Stimulated activated CD8-positive, alpha-beta memory T cell treated with anti-CD3 and anti-CD28 coated beads, Interleukin-2, amount 100 ng/mL, for 48 hours (primary cell): Measurements from ENCODE around the gene POLR1G.

ENCODE experiments used
- DNase-seq, 2 donors: peaks; one replicate each; pipeline ENCODE4 v3.0.0-alpha.2; 2020; ENCODE audit warnings: low read depth in 2 of 2

POLR1G gene, protein sequence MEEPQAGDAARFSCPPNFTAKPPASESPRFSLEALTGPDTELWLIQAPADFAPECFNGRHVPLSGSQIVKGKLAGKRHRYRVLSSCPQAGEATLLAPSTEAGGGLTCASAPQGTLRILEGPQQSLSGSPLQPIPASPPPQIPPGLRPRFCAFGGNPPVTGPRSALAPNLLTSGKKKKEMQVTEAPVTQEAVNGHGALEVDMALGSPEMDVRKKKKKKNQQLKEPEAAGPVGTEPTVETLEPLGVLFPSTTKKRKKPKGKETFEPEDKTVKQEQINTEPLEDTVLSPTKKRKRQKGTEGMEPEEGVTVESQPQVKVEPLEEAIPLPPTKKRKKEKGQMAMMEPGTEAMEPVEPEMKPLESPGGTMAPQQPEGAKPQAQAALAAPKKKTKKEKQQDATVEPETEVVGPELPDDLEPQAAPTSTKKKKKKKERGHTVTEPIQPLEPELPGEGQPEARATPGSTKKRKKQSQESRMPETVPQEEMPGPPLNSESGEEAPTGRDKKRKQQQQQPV

DNA sequence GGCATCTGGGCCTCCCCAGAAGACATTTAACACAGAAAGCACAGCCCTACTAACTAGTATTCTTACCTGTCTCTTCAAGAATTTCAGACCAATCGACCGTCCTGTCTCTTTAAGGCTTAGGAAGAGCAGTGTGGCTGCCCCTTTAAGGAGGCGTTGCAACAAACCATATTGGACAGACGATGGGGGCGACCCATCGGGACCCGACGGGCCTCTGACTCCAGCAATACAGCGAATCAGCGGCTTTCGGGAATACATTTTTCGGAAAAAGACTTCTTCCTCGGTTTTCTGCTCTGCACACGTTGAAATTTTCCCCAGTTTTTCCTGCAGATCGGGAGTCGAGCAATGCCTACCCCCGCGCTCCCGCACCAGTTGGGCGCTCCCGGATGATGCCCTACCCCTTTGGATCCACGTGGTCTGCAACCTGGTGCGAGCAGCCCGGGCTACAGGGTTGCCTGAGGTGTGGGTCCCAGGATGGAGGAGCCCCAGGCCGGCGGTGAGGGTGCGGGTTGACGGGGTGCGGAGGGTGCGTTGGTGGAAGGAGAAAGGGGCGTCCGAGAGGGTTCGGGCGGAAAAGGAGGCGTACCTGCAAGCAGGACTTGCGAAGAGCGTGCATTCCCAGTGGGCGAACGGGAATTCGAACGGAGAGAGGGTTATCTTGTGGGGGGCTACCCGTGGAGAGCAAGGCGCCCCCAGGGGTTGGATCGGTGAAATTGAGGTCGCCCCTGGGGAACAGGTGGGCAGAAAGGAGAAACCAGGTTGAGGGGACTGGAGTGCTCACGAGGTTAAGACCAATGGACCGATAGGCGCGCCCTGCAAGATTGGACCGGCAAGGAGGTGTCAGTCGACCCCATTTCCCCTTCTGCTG lies at the start of gene POLR1G:
POLR1G (plus strand) TSS at position 419 of the 865 bp plus-strand sequence; CDS start at position 472, 53 bp downstream.
- peak; percentile 71 to 73 for DNase-seq

DNA sequence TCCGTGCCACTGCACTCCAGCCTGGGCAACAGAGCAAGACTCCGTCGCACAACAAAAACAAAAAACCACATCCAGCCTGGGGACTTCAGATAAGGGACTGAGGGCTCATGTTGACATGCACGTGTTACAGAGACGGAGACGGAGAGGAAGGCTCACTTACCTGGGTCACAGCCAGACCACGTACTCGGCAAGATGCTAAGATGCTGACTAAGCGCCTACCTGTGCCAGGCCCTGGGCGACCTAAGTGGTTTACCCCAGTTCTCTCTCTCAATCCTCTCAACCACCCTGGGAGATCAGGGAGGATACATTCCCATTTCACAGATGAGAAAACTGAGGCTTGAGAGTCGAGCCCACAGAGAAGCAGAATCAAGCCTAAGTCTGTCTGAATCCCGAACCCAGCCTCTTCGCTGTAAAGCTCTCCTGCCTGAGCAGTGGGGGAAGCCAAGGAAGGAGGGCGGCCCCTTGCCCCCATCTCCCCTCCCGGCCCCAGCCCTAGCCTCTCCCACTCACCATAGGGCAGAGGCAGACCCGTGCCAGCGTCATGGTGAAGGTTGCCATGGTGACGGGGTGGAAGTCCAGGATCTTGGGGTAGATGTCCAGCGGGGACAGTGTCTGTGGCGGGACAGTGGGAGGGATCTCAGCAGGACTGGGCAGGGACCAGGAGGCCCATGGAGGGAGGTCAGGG lies 49.5 kb upstream of the POLR1G start:
- DNase-seq: no peak

DNA sequence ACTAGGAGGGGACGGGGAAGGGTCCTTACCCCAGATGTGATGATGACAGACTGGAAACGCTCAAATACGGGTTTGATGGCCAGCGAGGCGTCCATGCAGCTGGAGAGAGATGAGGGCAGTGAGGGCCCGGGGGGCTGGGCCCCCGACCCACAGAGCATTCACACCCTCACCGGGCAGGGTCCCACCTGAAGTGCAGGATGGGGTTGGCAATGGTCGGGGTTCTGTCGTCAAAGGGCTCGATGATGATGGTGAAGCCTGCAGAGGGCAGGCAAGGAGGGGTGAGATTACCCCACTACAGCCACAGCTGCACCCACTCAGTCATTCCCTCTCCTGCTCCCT lies 49.0 kb upstream of the POLR1G start:
- DNase-seq: no peak

DNA sequence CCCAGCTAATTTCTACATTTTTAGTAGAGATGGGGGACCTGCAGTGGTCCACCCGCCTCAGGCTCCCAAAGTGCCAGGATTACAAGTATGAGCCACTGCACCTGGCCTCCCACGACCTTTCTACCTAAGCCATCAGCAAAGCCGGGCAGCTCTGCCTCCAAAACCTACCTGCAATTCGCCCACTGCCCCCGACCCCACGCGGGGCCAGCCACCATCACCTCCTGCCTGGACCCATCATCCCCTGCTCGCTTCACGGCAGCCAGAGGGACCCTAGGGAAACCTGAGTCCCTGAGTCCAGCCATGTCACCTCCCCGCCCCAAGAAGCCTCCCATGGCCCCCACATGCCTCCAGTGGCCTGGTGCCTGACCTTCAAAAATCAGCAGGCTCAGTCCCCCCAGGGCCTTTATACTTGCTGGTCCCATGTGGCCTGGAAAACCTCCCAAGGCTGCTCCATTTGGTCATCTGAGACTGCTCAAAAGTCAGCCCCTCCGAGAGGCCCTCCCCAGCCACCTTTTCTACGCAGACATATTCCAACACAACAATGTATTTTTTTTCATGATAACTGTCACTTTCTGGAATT lies 48.1 kb upstream of the POLR1G start:
- DNase-seq: no peak

DNA sequence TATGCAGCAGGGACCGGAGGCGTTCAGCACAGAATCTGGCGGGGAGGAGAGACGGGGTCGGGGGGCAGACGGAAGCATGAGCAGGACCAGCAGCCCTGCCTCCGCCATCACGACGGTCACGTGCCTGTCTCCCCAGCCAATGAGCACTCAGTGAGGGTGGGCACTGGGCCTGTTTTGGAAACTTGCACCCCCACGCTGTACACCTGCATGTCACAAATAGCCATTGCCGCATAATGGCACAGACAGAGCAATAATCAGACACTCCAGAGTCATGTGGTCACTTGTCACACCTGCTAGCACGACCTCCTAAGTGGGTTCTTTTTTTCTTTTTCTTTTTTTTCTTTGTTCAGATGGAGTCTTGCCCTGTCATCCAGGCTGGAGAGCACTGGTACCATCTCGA lies 44.8 kb upstream of the POLR1G start:
- no peak for DNase-seq

DNA sequence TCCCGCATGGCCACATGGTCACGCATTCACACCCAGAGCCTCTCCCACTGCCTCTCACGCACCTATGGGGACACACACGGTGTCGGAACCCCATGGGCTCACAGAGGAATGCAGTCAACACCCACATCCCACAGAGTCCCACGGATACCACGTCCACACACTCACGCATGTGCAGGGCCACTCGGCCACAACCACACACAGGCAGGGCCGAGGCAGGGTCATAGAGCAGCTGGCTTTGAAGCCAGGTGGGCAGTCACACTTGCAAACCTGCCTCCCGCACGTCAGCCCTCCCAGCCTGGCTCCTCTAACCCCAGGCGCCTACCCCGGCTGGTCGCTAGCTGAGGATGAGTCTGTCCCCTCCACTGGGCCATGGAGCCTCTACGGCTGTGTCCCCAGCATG lies 44.2 kb upstream of the POLR1G start:
- no peak for DNase-seq

DNA sequence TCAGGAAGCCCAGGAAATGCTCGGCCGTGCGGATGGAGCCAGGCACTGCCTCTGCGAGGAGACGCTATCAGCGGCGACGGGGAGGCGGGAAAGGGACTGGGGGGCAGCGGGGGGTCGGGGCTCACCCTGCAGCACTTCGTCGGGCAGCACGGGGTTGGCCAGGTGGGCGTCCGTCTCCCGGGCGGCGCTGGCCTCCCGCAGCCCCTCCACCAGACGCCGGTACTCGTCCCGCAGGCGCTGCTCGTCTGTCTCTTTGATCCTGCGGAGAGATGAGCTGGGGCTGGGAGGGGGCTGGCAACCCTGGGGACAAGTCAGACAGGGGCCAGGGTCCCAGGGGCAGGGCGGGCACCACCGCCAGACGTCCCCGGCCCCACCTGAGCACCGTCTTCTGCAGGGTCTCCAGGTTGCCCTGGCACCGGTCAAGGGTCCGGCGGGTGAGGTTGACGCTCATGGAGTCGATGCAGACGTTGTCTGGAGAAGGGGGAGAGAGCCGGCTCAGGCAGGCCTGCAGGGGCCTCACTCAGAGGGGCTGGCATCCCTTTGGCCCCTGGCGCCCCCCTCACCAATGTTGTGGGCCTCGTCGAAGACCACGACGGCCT lies 42.5 kb upstream of the POLR1G start:
- no peak for DNase-seq

DNA sequence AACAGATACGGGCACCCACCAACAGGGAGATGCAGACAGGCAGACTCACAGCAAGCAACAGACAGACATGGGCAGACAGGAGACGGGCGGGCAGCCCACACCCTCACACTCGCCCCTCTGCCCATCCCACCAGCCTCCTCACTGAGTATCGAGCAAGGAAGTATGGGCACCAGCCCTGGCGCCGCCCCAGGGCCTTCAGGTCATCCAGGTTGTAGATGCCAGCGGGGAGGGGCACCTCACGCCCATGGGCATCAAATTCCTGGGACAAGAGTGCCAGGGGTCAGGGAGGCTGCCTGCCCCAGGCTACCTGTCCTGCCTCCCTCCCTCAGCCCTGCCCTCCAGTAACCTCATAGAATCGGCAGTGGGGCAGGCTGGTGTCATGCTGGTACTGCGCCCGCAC lies 41.7 kb upstream of the POLR1G start:
- DNase-seq: no peak

DNA sequence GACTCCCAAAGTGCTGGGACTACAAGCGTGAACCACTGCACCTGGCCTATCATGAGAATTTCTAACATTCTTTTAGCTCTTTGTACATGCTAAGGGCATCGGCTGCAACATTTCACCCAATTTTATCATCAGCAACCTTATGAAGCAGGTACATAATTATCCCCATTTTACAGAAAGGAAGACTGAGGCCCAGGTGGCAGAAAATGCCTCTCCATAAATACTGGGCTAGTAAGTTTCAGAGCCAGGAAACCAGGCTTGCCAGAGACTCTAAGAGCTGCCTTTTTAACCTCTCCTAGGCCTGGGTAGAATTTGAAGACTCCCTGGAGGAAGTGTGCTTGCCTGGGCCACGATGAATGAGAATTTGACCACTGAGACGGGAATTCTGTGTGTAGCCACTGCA lies 38.3 kb upstream of the POLR1G start:
- no peak for DNase-seq

DNA sequence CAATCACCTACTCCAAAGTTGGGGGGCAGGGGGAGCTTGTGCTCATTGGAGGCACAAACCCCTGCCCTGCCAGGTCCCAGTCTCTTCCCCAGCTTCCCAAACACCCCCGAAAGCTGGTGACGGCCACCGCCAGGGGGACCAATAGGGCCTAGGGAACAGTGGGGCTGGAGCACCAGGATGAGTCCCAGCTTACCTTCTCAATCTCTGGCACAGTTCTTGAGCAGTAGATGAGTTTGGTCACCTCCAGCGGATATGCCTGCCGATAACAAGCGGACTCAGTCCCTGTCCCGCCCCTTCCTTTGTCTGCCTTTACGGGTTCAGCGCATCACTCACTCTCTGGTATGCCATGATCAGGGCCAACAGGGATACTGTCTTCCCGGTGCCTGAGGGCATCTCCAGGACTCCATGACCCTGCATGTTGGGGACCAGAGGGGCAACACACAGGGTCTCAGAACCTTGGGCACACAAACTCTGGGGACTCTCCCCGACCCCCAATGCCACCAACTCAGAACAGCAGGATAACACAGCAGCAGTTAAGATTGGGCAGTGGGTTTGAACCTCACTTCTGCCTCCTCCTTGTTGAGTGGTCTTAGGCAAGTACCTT lies 37.6 kb upstream of the POLR1G start:
- no peak for DNase-seq

DNA sequence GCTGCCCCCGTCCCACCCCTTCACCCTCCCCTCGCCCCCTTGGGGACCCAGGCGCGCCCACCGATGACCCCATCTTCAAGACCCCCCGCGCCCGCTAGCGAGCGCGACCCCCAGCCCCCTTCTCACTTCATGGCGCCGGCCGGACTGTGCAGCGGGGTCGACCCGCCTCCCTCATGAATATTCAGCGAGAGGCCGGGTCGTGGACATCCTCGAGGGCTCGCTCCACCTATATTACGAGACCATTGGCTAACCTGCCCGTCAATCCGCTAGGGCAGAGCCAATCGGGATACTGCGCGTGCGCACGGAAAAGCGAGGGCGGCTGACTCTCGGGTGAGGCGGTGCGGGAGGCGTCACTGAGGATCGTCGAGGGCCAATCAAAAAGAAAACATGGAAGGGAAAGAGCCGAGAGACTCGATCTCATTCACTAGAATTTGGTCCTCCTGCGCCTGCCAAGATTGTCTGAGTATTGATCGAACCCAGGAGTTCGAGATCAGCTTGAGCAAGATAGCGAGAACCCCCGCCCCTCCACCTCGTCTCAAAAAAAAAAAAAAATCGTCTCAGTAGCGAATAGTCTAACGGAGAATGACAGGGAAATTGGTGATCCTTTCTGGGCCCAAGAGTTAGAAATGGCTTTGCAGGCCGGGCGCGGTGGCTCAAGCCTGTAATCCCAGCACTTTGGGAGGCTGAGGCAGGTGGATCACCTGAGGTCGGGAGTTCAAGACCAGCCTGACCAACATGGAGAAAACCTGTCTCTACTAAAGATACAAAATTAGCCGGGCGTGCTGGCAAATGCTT lies 35.8 kb upstream of the POLR1G start, which contains the start of gene ERCC2:
ERCC2 (minus strand) TSS at position 164 of the 795 bp plus-strand sequence; CDS start at position 131, 33 bp downstream.
- peak; percentile 98 to 99 for DNase-seq

DNA sequence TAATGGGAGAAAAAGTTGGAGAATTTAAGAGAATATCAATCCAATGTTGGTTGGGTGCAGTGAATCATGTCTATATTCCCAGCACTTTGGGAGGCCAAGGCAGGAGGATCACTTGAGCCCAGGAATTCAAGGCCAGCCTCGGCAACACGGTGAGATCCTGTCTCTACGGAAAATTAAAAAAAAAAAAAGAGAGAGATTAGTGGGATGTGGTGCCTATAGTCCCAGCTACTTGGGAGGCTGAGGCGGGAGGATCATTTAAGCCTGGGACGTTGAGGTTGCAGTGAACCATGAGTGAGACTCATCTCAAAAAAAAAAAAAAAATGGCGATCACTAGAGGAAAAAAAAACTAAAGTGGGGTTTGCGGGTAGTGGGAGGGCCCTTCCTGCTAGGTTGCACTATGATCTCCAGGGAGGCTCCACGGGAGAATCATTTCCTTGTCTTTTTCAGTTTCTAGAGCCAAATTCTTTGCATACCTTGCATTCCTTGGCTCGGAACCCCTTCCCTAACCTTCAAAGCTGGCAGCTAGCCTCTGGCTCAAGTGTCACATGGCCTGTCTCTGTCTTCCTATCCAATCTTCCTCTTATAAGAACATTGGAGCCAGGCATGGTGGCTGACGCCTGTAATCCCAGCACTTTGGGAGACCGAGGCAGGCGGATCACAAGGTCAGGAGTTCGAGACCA lies 30.3 kb upstream of the POLR1G start:
- no peak for DNase-seq

DNA sequence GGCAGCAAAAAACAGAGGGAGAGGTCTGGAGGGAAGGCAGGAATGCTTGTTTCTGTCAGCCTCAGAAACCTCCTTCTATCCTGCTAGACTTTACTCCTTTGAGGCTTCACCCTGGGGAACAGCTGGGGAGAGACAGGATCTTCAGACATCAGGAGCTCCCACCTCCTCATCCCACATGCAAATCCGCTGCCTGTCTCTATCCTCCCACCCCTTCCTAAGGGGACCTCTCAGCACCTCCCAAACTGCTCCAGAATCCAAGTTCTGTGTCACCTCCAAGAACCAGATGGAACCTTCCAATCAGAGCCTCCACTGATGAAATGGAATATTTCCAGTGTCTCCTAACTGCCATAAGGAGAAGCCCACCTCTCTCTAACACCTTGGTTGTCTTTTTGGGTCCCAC lies 26.3 kb upstream of the POLR1G start:
- no peak for DNase-seq

DNA sequence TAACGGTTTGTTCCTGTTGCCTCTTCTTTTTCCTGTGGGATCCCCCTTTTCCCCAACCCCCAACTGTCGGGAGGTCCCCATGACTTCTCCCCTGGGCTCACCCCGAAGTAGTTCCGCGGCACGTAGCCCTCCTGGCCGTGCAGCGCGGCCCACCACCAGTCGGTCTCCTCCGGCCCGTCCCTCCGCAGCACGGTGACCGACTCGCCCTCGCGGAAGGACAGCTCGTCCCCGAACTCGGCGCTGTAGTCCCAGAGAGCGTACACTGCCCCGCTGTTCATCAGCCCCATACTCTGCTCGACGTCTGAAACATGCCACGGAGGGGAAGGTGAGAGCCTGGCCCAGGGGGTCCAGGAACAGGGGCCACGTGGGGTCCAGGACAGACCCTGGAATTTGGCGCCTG lies 24.0 kb upstream of the POLR1G start:
- DNase-seq: no peak

DNA sequence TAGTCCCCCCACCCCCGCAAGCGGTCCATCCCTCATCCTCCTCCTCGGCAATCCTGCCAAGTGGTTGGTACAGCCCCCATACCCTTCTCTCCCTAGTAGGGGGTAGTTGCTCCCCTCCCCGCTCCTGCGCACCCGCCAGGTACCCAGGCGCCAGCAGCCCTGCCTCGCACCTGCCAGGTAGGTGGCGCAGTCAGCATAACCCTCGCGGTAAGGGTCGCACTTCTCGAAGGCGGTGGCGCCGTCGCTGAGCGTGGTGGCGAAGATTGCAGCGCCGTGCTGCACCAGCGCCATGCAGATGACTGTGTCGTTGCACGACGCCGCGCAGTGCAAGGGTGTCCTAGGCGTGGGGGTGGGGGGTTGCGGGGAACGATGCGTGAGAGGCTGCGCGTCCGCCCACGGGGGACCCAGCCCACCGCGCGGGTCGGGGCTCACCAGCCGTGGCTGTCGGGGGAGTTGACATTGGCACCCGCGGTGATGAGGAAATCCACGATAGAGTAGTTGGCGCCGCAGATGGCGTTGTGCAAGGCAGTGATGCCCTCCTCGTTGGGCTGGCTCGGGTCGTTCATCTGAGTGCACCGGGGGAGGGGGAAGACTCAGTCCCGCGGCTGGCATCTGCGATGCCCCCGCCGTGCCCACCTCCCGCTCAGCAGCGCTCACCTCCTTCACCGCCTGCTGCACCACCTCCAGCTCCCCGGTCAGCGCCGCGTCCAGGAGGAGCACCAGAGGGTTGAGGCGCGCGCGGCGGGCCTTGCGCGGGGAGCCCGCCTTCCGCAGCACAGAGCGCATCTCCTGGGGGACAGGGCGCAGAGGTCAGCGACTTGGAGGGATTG lies 20.8 kb upstream of the POLR1G start:
- DNase-seq: no peak

DNA sequence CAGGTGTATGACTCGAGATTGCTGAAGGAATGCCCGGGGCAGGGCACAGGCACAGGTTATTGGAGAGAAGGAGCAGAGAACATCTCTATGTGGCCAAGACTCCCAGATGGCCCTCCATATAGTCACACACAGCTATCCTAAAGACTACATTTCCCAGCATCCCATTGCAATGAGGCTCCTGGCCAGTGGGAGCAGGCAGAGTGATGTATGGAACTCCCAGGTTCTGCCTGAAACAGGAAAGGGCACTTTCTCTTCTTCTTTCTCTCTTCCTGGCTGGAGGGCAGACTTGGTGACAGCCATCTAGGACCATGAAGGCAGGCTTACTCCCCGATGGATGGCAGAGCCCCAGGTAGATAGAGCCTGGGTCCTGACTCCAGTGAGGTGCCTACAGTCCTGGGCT lies 15.1 kb upstream of the POLR1G start:
- DNase-seq: no peak

DNA sequence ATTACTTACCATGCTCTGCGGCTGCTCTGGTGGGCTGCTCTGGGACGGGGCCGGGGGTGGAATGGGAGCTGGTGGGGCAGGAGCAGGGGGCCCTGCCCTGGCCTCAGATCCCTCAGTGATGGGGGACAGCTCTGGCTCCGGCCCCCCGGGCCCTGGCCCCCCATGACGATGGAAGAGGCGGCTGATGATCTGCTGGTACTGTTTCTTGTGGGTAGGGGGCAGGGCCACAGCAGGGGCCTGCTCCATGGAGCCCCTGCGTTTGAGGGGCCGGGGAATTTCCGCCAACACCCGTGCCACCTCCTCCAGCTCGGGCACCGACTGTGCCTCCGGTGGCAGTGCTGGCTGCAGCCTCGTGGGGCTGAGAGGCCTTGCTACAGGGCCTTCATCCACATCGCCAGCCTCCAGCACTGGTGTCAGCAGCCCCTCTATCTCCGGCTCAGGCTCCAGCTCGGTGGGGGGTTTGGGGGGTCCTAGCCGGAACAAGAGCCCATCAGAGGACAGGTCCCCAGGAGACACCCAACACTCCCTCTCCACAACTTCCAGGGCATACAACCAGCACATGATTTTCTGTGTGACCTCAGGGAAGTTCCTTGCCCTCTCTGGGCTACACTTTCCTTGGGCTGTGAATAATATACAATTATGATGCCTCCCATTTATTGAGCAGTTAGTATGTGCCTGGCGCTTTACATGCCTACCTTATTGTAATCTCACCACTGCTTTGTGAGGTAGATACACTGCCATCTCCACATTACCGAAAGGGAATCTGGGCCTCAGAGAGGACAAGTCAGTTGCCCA lies 14.4 kb upstream of the POLR1G start:
- DNase-seq: no peak
